K562 treated with DMSO at 1 percent for 24 hours (cell line): ENCODE results near the gene ELFN2. TPM values are rescaled to one million over a fixed set of nuclear protein-coding genes. Genes with fewer than 3 reads are reported as not detected.

Source experiments
- total RNA-seq: library from RNA; unstranded; fragments of 300-600 nt; gene quantifications from 2 replicates; pipeline ENCODE4 v1.2.3, GENCODE V29; 2022; ENCODE audit warnings: low read depth; ENCODE audit not compliant: insufficient read depth

ELFN2 gene
- not detected in 2 replicates for total RNA-seq

GRCh38 chr22:37427135-37427710, at the start of gene ELFN2:
Gene ELFN2, minus strand, starts transcription at chr22:37427479. Its CDS starts 51,945 bp downstream, at chr22:37375534.

Other genes starting within 250 kb of the ELFN2 start
- 1.5 and 2.2 TPM in 2 replicates for gene C1QTNF6, start 239.2 kb downstream of the ELFN2 start, total RNA-seq
- not detected in 2 replicates for gene SSTR3, start 215.0 kb downstream of the ELFN2 start, total RNA-seq
- 420 and 433 TPM in 2 replicates for gene RAC2, start 183.2 kb downstream of the ELFN2 start, total RNA-seq
- 0.45 and 0.83 TPM in 2 replicates for gene CYTH4, start 145.0 kb downstream of the ELFN2 start, total RNA-seq
- gene MFNG, start 58.9 kb upstream of the ELFN2 start, total RNA-seq: not detected in 2 replicates
- 3.8 and 4.2 TPM in 2 replicates for gene CARD10, start 91.9 kb upstream of the ELFN2 start, total RNA-seq
- 29.1 and 33.3 TPM in 2 replicates for gene CDC42EP1, start 133.0 kb upstream of the ELFN2 start, total RNA-seq
- gene LGALS2, start 152.6 kb upstream of the ELFN2 start, total RNA-seq: not detected in 2 replicates
- gene GGA1, start 181.4 kb upstream of the ELFN2 start, total RNA-seq: 36.8 and 41.6 TPM in 2 replicates
- gene SH3BP1, start 212.2 kb upstream of the ELFN2 start, total RNA-seq: 30.0 and 31.3 TPM in 2 replicates
- gene PDXP, start 231.2 kb upstream of the ELFN2 start, total RNA-seq: 59.5 and 72.3 TPM in 2 replicates
- gene LGALS1, start 248.2 kb upstream of the ELFN2 start, total RNA-seq: 1,179 and 1,308 TPM in 2 replicates